Activated naive CD4-positive, alpha-beta T cell treated with anti-CD3 and anti-CD28 coated beads, Interleukin-2, amount 10 ng/mL, durations not matched to agents 7 days and 5 days (primary cell): ENCODE results near the gene COG5.

Source experiments
- CTCF ChIA-PET: fragments of 350-600 bp; sonication (Branson Sonifier 250); formaldehyde crosslinking; loops from one replicate; lab custom pipeline; 2021; ENCODE audit warnings: antibody characterized with exemption; lab: Charles Lee
- DNase-seq: peaks from one replicate; pipeline ENCODE4 v3.0.0-alpha.2; 2020
- H3K27ac Mint-ChIP-seq: one replicate; pipeline ENCODE4 v1.8.0; 2021; ENCODE audit warnings: mild to moderate bottlenecking, moderate library complexity, mixed read lengths
- H3K27me3 Mint-ChIP-seq: one replicate; pipeline ENCODE4 v1.8.0; 2021; ENCODE audit warnings: mild to moderate bottlenecking, mixed read lengths
- H3K36me3 Mint-ChIP-seq: one replicate; pipeline ENCODE4 v1.8.0; 2021; ENCODE audit warnings: mixed read lengths
- H3K4me1 Mint-ChIP-seq: one replicate; pipeline ENCODE4 v1.8.0; 2021; ENCODE audit warnings: mixed read lengths
- H3K4me3 Mint-ChIP-seq: one replicate; pipeline ENCODE4 v1.8.0; 2021; ENCODE audit warnings: mild to moderate bottlenecking, moderate library complexity, mixed read lengths
- H3K9me3 Mint-ChIP-seq: one replicate; pipeline ENCODE4 v1.8.0; 2021; ENCODE audit warnings: mixed read lengths

Gene COG5

DNA sequence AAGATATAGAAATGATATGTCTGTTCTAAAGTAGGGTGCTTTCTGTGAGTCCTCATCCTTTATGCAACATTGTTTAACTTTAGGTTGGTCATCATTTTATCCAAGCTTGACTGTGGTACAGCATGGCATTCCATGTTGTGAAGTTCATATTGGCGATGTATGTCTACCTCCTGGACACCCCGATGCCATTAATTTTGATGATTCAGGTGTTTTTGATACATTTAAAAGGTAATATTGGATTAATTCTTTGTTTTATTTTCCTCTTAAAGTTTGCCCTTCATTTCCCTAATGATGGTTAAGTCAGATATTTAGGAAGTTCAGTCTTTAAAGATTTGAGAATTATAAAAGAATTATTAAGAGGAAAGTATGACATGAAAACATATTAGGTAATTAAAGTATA lies 373.6 kb downstream of the COG5 start:
- H3K27me3 Mint-ChIP-seq = no peaks in the 10 kb centered on the region
- H3K36me3 Mint-ChIP-seq = peaks cover 46% of the 10 kb centered on the region

DNA sequence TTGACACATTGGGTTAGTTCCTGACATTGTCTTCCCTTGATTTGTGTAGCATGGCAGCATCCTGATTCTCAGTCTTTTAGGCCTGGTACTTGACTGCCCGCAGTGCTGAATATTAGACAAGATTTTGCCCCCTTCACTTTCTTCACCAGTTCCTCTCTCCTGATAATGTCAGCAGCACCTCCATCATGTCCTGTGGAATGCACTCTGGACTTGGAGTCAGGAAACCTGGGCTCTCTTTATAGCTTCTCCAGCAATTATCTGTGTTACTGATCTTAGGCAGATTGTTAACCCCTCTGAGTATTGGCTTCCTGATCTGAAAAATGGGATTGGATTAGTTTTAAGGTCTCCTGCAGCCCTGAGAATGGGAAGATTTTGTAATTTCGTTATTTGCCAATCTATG lies 375.9 kb downstream of the COG5 start:
- peak overlapping the region; percentile 69 for H3K27ac Mint-ChIP-seq
- H3K27me3 Mint-ChIP-seq = no peaks in the 10 kb centered on the region
- no peaks in the 10 kb centered on the region for H3K4me1 Mint-ChIP-seq
- DNase-seq = no peak
- no peak overlapping the region for H3K4me3 Mint-ChIP-seq
- H3K36me3 Mint-ChIP-seq = peaks cover 54% of the 10 kb centered on the region
- CTCF ChIA-PET = no interaction called here
- H3K9me3 Mint-ChIP-seq = no peaks in the 10 kb centered on the region

More for the DNA sequence above, 373.6 kb downstream of the COG5 start:
- H3K9me3 Mint-ChIP-seq = no peaks in the 10 kb centered on the region
- DNase-seq = no peak
- no peak overlapping the region for H3K4me3 Mint-ChIP-seq
- no peak overlapping the region for H3K27ac Mint-ChIP-seq
- CTCF ChIA-PET = interaction anchor here (0.5 kb wide), 1 partner anchor 8 kb away, joined by 3 read pairs; no protein-coding TSS in a partner anchor
- H3K4me1 Mint-ChIP-seq = no peaks in the 10 kb centered on the region

DNA sequence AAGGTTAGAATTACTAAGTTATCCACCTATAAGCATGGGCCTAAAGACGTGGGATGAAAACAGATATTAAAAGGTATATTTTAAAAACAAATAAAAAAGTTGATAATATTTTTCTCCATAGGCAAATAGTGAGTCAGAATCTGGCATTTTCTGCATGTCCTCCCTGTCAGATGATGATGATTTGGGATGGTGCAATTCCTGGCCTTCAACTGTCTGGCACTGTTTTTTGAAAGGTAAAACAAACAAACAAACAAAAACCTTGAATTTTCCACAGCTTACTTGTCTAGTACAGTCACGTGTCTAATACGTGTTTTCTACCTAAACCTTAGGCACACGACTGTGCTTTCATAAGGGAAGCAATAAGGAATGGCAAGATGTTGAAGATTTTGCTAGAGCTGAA lies 377.5 kb downstream of the COG5 start:
- Mint-ChIP-seq H3K27ac (no peak overlapping the region), H3K4me1 (no peaks in the 10 kb centered on the region), H3K27me3 (no peaks in the 10 kb centered on the region), H3K36me3 (peaks cover 51% of the 10 kb centered on the region), H3K9me3 (no peaks in the 10 kb centered on the region), H3K4me3 (no peak overlapping the region)
- CTCF ChIA-PET = no interaction called here
- no peak for DNase-seq

DNA sequence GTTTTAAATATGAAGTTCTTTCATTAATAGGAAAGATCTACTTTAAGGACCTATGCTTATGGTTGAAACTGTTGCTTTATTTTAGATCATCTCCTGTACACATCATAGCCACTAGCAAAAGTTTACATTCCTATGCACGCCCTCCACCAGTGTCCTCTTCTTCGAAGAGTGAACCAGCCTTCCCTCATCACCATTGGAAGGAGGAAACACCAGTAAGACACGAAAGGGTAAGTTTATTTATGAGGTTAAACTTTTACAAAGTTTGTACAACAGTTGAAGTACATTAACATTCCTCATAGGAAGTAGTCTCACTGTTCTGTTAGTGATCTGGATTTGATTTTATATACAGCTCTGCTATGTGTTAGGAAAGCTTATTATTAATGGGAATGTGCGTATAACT lies 378.0 kb downstream of the COG5 start:
- Mint-ChIP-seq H3K27ac (no peak overlapping the region), H3K4me3 (no peak overlapping the region), H3K36me3 (peaks cover 54% of the 10 kb centered on the region), H3K4me1 (no peaks in the 10 kb centered on the region), H3K27me3 (no peaks in the 10 kb centered on the region), H3K9me3 (no peaks in the 10 kb centered on the region)
- CTCF ChIA-PET = no interaction called here
- no peak for DNase-seq

DNA sequence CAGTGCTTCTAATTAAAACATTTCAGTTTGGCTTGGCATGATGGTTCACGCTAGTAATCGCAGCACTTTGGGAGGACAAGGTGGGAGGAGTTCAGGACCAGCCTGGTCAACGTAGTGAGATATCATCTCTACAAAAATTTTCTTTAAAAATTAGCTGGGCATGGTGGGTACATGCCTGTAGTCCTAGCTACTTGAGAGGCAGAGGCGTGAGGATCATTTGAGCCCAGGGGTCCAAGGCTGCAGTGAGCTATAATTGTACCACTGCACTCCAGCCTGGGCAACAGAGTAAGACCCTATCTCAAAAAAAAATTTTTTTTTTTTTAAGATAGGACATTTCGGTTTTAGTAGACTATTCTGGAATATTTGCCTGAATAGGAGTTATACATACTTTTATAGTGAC lies 382.5 kb downstream of the COG5 start:
- no peak overlapping the region for H3K27ac Mint-ChIP-seq
- peaks cover 3% of the 10 kb centered on the region for H3K4me1 Mint-ChIP-seq
- H3K9me3 Mint-ChIP-seq = no peaks in the 10 kb centered on the region
- H3K27me3 Mint-ChIP-seq = no peaks in the 10 kb centered on the region
- H3K36me3 Mint-ChIP-seq = peaks cover 25% of the 10 kb centered on the region
- no peak for DNase-seq
- CTCF ChIA-PET = interaction anchor here (0.7 kb wide), 1 partner anchor 12 kb away, joined by 3 read pairs; no protein-coding TSS in a partner anchor
- no peak overlapping the region for H3K4me3 Mint-ChIP-seq

DNA sequence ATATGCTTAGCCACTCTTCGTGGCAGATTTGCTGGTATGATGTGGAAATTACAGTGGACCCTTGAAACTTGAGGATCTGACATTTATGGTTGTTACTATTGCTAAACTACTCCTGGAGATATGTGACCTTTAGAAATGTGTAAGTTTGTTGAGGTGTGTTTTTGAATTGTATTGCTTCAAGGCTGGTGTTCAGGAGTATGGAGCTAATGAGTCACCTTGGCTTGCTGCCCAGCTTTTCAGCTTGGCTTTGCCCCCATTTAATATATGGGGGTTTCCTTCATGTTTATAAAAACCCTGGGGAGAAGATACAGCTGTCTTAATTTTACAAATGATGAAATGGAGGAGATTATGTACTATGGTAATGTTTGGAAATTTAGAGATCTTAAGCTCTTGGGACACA lies 383.3 kb downstream of the COG5 start:
- H3K27ac Mint-ChIP-seq = no peak overlapping the region
- peaks cover 22% of the 10 kb centered on the region for H3K36me3 Mint-ChIP-seq
- CTCF ChIA-PET = no interaction called here
- H3K9me3 Mint-ChIP-seq = no peaks in the 10 kb centered on the region
- H3K4me1 Mint-ChIP-seq = peaks cover 3% of the 10 kb centered on the region
- no peaks in the 10 kb centered on the region for H3K27me3 Mint-ChIP-seq
- H3K4me3 Mint-ChIP-seq = no peak overlapping the region
- no peak for DNase-seq

DNA sequence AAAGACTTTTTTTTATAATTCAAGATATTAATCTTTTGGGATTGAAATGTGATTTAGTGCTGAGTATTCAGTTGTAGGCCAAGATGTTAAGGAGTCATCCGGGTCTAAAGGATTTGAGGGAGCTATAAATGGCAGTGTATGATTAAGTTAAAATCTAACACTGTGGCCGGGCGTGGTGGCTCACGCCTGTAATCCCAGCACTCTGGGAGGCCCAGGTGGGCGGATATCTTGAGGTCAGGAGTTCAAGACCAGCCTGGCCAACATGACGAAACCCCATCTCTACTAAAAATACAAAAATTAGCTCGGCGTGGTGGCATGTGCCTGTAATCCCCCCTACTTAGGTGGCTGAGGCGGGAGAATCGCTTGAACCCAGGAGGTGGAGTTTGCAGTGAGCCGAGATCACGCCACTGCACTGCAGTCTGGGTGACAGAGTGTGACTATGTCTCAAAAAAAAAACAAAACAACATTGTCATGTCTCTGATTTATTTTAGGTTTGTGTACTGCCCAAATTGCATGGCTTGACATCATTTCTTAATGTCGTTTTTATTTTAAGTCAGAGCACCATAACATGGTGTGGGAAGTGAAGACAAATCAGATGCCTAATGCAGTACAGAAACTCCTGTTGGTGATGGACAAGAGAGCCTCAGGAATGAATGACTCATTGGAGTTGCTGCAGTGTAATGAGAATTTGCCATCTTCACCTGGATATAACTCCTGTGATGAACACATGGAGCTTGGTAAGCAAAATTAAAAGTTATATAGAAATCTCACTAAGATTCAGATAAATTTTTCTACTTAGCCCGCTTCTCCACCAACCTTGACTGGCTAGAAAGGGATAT lies 384.2 kb downstream of the COG5 start:
- no peaks in the 10 kb centered on the region for H3K27me3 Mint-ChIP-seq
- DNase-seq = no peak
- no peaks in the 10 kb centered on the region for H3K9me3 Mint-ChIP-seq
- H3K27ac Mint-ChIP-seq = no peak overlapping the region
- CTCF ChIA-PET = interaction anchor here (1.5 kb wide), 1 partner anchor 695 kb away, joined by 4 read pairs; no protein-coding TSS in a partner anchor
- peaks cover 3% of the 10 kb centered on the region for H3K4me1 Mint-ChIP-seq
- H3K4me3 Mint-ChIP-seq = no peak overlapping the region
- H3K36me3 Mint-ChIP-seq = peaks cover 18% of the 10 kb centered on the region

DNA sequence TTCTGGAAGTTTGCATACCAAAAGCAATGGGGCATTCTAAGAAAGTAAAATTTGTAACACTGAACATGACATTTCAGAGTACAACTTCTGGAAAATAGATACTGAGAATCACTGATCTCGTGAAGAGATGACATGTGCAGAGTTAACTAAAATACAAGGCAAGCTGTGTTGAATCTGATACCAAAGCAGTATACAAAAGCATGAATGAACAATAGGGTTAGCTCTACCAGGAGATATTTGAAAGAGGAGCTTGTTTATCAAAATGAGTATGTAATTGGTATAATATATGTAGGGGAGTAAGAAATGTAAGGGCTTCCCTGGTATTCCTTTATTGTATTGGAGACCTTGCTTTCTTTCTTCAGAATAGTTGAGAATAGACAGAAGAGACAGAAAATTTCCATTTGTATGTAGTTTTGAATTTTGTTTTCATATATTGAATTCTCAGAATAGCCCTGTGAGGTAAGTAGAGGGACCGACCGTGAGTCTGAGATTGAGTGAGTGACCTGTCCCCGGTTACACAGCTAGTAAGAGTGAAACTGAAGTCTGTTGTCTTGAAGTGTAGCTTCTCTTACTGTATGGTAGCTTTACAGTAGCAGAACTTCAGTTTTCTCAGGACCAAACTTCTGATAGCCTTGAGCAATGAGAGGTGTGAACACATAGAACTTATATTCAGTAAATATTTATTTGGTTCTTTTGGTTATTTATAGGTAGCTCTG lies 389.9 kb downstream of the COG5 start:
- no peak for DNase-seq
- Mint-ChIP-seq H3K4me3 (no peak overlapping the region), H3K27ac (no peak overlapping the region), H3K27me3 (no peaks in the 10 kb centered on the region), H3K4me1 (peaks cover 32% of the 10 kb centered on the region), H3K36me3 (peaks cover 9% of the 10 kb centered on the region), H3K9me3 (no peaks in the 10 kb centered on the region)
- CTCF ChIA-PET = interaction anchor here (0.5 kb wide), 1 partner anchor 707 kb away, joined by 3 read pairs; no protein-coding TSS in a partner anchor

DNA sequence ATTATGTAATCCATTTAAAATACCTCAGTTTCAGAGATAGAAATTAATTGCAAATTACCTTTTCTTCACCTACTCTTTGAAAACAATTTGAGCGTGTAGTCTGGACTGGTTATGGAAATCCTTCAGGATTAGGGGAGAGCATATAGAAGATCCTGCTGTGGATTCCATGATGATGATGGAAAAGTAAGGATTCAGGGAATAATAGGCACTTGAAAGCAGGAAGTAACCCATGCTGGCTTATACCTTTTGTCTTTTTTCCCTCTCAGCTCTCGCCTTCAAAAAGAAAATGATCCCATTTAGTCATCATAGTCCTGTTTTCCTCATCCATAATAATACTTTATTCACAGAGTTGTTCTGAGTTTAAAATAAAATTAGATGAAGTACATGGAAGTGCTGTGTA lies 390.5 kb downstream of the COG5 start:
- Mint-ChIP-seq H3K27me3 (no peaks in the 10 kb centered on the region), H3K36me3 (peaks cover 9% of the 10 kb centered on the region), H3K27ac (no peak overlapping the region), H3K4me1 (peaks cover 33% of the 10 kb centered on the region), H3K4me3 (no peak overlapping the region), H3K9me3 (no peaks in the 10 kb centered on the region)
- CTCF ChIA-PET = no interaction called here
- DNase-seq = no peak

DNA sequence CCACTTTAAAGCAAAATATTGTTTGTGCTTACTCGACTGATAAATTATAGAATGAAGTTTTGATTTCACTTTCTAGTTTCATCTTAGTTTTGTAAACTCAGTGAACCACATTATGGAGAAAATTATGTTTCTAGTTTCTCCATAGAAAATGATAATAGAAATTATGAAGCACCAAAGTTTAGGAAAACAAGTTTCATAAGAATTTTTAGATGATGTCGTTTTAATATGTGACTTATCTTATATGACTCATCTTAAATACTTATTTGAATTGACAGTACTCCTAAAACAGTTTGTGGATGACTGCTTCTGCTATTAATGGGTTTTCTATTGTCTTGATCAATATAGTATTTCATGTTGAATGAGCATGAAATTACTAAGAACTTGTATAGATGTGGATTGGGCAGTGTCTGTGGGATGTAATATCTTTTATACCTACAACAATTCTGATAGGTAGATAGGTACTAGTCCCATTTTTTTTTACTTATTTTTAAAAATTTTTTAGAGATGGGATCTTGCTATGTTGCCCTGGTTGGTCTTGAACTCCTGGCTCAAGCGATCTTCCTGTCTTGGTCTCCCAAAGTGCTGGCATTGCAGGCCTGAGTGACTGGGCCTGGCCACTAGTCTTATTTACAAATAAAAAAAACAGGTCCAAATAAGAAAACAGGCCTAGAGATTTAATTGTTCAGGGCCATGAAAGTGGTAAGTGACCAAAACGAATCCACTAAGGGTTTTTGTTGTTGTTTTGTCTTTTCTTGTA lies 391.3 kb downstream of the COG5 start:
- H3K36me3 Mint-ChIP-seq = peaks cover 9% of the 10 kb centered on the region
- CTCF ChIA-PET = interaction anchor here (0.7 kb wide), 1 partner anchor 328 kb away, joined by 3 read pairs; no protein-coding TSS in a partner anchor

DNA sequence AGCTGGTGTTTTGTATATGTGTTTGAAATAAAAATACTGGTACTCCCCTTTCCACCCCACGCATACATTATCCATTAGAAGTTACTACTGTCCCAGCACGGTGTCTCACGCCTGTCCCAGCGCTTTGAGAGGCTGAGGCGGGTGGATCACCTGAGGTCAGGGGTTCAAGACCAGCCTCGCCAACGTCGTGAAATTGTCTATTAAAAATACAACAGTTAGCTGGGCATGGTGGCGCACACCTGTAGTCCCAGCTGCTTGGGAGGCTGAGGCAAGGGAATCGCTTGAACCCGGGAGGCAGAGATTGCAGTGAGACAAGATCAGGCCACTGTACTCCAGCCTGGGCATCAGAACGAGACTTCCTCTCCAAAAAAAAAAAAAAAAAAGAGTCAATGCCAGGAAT lies 392.2 kb downstream of the COG5 start:
- CTCF ChIA-PET = interaction anchor here (0.7 kb wide), 1 partner anchor 329 kb away, joined by 3 read pairs; no protein-coding TSS in a partner anchor
- peak overlapping the region; percentile 29 for H3K4me3 Mint-ChIP-seq
- peaks cover 9% of the 10 kb centered on the region for H3K36me3 Mint-ChIP-seq
- peak overlapping the region; percentile 49 for H3K27ac Mint-ChIP-seq
- no peaks in the 10 kb centered on the region for H3K27me3 Mint-ChIP-seq
- peaks cover 49% of the 10 kb centered on the region for H3K4me1 Mint-ChIP-seq
- DNase-seq = no peak
- no peaks in the 10 kb centered on the region for H3K9me3 Mint-ChIP-seq

More for the DNA sequence above, 391.3 kb downstream of the COG5 start:
- no peaks in the 10 kb centered on the region for H3K9me3 Mint-ChIP-seq
- no peak overlapping the region for H3K4me3 Mint-ChIP-seq
- H3K27me3 Mint-ChIP-seq = no peaks in the 10 kb centered on the region
- H3K27ac Mint-ChIP-seq = no peak overlapping the region
- DNase-seq = no peak
- peaks cover 41% of the 10 kb centered on the region for H3K4me1 Mint-ChIP-seq

DNA sequence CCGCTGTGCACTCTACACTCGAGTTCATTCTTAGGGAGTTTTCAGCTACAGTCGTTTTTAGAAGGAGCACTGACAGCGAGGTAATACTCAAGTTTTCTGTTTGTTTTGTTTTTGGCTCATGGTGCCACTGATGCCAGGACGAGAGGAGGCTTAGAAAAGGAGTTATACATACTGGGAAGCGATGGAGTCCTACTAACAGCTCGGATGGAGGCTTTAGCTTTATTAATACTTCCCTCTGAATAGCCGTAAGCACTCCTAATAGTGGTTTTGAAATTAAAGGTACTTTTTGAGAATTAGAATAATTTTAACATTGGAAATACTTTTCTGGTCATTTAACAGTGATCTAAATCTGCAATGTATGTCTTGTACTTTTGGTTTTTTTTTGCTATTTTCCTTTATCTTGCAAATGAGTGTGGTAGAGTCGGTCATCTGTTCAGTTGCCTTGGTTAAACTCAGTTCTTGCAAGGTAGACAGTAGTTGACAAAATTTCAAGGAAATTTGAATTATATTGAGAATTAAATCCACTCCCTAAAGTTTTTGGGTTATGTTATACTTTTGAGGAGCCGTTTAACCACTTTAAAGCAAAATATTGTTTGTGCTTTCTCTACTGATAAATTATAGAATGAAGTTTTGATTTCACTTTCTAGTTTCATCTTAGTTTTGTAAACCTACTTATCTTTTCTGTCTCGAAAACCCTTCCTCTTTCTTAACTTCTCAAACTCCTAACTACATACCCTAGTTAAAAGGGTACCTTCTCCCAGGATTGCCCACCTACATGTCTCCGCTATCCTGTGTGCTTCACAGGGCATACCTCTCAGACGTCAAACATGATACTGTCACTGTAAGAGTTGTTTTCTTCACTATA lies 393.4 kb downstream of the COG5 start:
- H3K4me1 Mint-ChIP-seq = peaks cover 54% of the 10 kb centered on the region
- DNase-seq = no peak
- peaks cover 9% of the 10 kb centered on the region for H3K36me3 Mint-ChIP-seq
- no peaks in the 10 kb centered on the region for H3K9me3 Mint-ChIP-seq
- peak overlapping the region; percentile 89 for H3K4me3 Mint-ChIP-seq
- H3K27me3 Mint-ChIP-seq = peaks cover 2% of the 10 kb centered on the region
- peak overlapping the region; percentile 100 for H3K27ac Mint-ChIP-seq
- CTCF ChIA-PET = interaction anchor here (0.5 to 2.9 kb wide), 3 partner anchors 11 to 705 kb away, joined by 3 to 7 read pairs (median 3); no protein-coding TSS in a partner anchor
